Neutrophil (primary cell): ENCODE results near the gene LYPD4.
A peak's percentile ranks its signal among the peaks of the same experiment; 100 is the strongest.

Experiments
- H3K27ac ChIP-seq: fragments of 200-600 bp; sonication (generic); 2 replicates; pipeline ENCODE4 v1.5.1; 2016; ENCODE audit warnings: mild to moderate bottlenecking, moderate library complexity
- H3K27me3 ChIP-seq: fragments of 200-600 bp; sonication (generic); 2 replicates; pipeline ENCODE4 v1.6.0; 2016; ENCODE audit warnings: mild to moderate bottlenecking
- H3K36me3 ChIP-seq: fragments of 200-600 bp; sonication (generic); 2 replicates; pipeline ENCODE4 v1.5.1; 2017
- H3K4me1 ChIP-seq, 2 experiments: fragments of 200-600 bp in 1 of 2; sonication (generic) in 1 of 2; 1 replicate in 1 of 2; 2 replicates in 1 of 2; pipeline versions ENCODE4 v1.5.1 to v1.6.1; 2013 to 2016; ENCODE audit warnings: low read depth in 1 of 2, low read length in 1 of 2, mild to moderate bottlenecking in 1 of 2, moderate library complexity in 1 of 2; ENCODE audit not compliant: control insufficient read depth in 1 of 2, insufficient read depth in 1 of 2
- H3K4me3 ChIP-seq, 2 experiments: fragments of 200-600 bp in 1 of 2; sonication (generic) in 1 of 2; 1 replicate in 1 of 2; 2 replicates in 1 of 2; pipeline ENCODE4 v1.5.1; 2013 to 2016; ENCODE audit warnings: low read depth in 1 of 2, low read length in 1 of 2, mild to moderate bottlenecking in 1 of 2, moderate library complexity in 1 of 2
- H3K9me3 ChIP-seq: fragments of 200-600 bp; sonication (generic); 2 replicates; pipeline ENCODE4 v1.5.1; 2016
- CTCF ChIP-seq: fragments of 200-600 bp; sonication (generic); IDR thresholded peaks from 2 replicates; pipeline ENCODE4 v1.5.1; 2016; ENCODE audit warnings: antibody characterized with exemption

Gene LYPD4

DNA sequence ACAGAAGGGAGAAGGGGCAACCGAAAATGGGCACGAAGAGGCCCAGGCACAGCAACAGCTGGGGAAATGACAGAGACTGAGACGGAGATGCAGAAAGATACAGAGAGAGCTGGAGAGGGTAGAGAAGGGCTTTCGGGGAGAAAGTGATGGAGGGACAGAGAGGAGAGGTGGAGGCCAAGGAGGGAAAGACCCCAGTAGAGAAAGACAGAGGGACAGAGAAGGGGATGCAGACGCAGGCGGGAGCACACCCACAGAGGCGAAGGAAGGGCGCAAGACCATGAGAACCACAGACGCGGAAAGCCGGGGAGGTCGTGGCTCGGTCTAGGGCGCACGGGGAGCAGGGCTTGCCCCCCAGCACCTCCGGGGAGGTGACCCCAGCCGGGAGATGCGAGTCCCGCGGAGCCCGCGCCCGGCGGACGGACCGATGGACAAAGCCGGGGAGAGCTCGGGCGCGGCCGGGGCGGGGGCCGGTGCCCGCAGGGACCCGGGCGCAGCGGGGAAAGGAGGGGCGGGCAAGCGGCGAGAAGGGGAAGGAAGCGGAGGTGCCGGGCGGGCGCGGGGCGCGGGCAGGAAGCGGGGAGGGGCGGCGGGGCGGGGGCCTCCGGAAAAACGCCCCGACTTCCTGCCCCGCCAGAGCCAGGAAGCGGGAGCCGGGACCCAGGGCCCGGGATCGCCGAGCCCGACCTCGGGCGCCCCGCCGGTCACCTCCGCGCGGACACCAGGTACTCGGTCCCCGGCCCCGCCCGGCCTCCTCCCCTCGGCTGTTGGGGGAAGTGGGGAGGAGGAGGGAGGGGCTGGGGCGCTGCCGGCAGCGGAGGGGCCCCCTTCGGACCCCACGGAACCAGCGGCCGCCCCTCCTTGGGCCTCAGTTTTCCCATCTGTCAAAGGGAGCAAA is 38.3 kb upstream of the LYPD4 start, which contains the start of gene ARHGEF1:
Gene ARHGEF1, plus strand, starts transcription at position 617 of the 895 bp plus-strand sequence. CDS start 4,899 bp downstream, outside the sequence.
- H3K27ac ChIP-seq = peak within 1 kb of the TSS; percentile 97
- no peak for TF ChIP-seq CTCF
- no peaks in the 10 kb centered on the region for H3K9me3 ChIP-seq
- peaks cover 21% of the 10 kb centered on the region for H3K36me3 ChIP-seq
- H3K4me3 ChIP-seq = peak within 1 kb of the TSS; percentile 93 to 100
- no peaks in the 10 kb centered on the region for H3K27me3 ChIP-seq
- H3K4me1 ChIP-seq = peaks cover 83 to 86% of the 10 kb centered on the region in 2 experiments

GRCh38 chr19:41880329-41880708 is 35.8 kb upstream of the LYPD4 start:
- TF ChIP-seq CTCF = no peak

GRCh38 chr19:41879670-41880328 is 35.3 kb upstream of the LYPD4 start:
- peaks cover under 1% of the 10 kb centered on the region for H3K36me3 ChIP-seq
- no peaks in the 10 kb centered on the region for H3K27me3 ChIP-seq
- TF ChIP-seq CTCF = no peak
- H3K9me3 ChIP-seq = no peaks in the 10 kb centered on the region
- peaks cover 75 to 78% of the 10 kb centered on the region in 2 experiments for H3K4me1 ChIP-seq
- H3K4me3 ChIP-seq = no peak overlapping the region
- H3K27ac ChIP-seq = peak overlapping the region; percentile 97

More at GRCh38 chr19:41880329-41880708, 35.8 kb upstream of the LYPD4 start:
- Histone ChIP-seq H3K27me3 (no peaks in the 10 kb centered on the region), H3K27ac (peak overlapping the region; percentile 97), H3K4me3 (no peak overlapping the region), H3K36me3 (peaks cover 5% of the 10 kb centered on the region), H3K4me1 (peaks cover 80 to 83% of the 10 kb centered on the region in 2 experiments), H3K9me3 (no peaks in the 10 kb centered on the region)

- peaks cover 70 to 76% of the 10 kb centered on the region in 2 experiments for H3K4me1 ChIP-seq
- TF ChIP-seq CTCF = no peak
- no peaks in the 10 kb centered on the region for H3K36me3 ChIP-seq
- H3K9me3 ChIP-seq = no peaks in the 10 kb centered on the region
- peak overlapping the region; percentile 97 for H3K27ac ChIP-seq
- H3K4me3 ChIP-seq = no peak overlapping the region
- no peaks in the 10 kb centered on the region for H3K27me3 ChIP-seq
Measured at GRCh38 chr19:41879080-41879479, 34.6 kb upstream of the LYPD4 start.

GRCh38 chr19:41877916-41878905 is 33.7 kb upstream of the LYPD4 start:
- Histone ChIP-seq H3K9me3 (no peaks in the 10 kb centered on the region), H3K4me1 (peaks cover 77 to 78% of the 10 kb centered on the region in 2 experiments), H3K27me3 (no peaks in the 10 kb centered on the region), H3K4me3 (peak overlapping the region; percentile 37 to 49), H3K36me3 (no peaks in the 10 kb centered on the region), H3K27ac (peak overlapping the region; percentile 89)
- TF ChIP-seq CTCF = no peak
